Choroid plexus epithelial cell (primary cell): ENCODE data around the gene IL17RD.

ENCODE experiments used
- DNase-seq: peaks from one replicate; pipeline ENCODE4 v3.0.0-alpha.2; 2010; ENCODE audit warnings: low read depth
- H3K4me3 ChIP-seq: 2 replicates; pipeline ENCODE4 v1.5.1; 2011; ENCODE audit warnings: low read depth, mild to moderate bottlenecking, control low read depth, low read length, moderate library complexity
- CTCF ChIP-seq: conservative IDR thresholded peaks from 2 replicates; pipeline ENCODE4 v1.5.1; 2011; ENCODE audit warnings: low read depth, mild to moderate bottlenecking, control low read depth, inconsistent platforms, low read length, moderate library complexity

The IL17RD gene

GRCh38 chr3:57080171-57080570 is 85.0 kb downstream of the IL17RD start:
- no peak for DNase-seq
- no peak for TF ChIP-seq CTCF
- no peak overlapping the region for H3K4me3 ChIP-seq

- TF ChIP-seq CTCF = no peak
- H3K4me3 ChIP-seq = peak overlapping the region; percentile 73
- DNase-seq = no peak
Observed at GRCh38 chr3:57079474-57079831, 85.7 kb downstream of the IL17RD start.

GRCh38 chr3:57078635-57079473 is 86.3 kb downstream of the IL17RD start:
- TF ChIP-seq CTCF = no peak
- peak overlapping the region; percentile 73 for H3K4me3 ChIP-seq
- DNase-seq = peak; percentile 15

GRCh38 chr3:57078344-57078634 is 86.9 kb downstream of the IL17RD start:
- TF ChIP-seq CTCF = no peak
- DNase-seq = peak; percentile 86
- H3K4me3 ChIP-seq = peak overlapping the region; percentile 73

DNA sequence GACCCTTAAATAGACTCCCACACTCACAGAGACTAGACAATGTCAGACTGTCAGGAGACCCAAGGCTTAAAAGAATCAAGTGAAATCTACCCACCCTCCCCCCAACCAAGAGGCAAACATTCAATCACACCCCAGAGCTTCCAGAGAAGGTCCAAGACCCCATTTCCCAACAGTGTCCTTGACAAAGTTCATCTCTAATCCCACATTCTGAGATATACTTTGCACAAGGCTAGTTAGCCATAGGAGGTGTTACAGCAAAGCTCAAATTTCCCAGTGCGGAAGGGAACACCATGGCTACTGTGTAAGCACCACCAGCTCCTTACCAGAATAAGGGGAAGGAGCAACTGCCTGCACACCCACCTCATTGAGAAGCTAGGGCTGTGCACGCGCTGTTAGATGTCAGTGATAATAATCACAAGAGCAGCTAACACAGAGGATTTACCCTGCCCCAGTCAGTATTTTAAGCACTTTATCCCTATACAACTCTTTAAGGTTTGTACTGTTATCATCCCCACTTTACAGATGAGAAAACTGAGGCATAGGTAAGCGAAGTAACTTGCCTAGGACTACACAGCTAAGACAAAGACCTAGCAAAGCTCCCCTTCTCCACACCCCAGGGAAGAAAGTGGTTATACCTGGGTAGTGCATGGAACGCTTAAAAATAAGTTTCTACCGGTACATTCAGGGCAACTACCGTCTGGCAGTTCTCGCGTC is 87.4 kb downstream of the IL17RD start:
- H3K4me3 ChIP-seq = peak overlapping the region; percentile 73
- no peak for TF ChIP-seq CTCF

GRCh38 chr3:57076422-57076951 is 88.7 kb downstream of the IL17RD start:
- TF ChIP-seq CTCF = no peak
- H3K4me3 ChIP-seq = no peak overlapping the region
- DNase-seq = no peak

More for the DNA sequence above, 87.4 kb downstream of the IL17RD start:
- DNase-seq = no peak
